BLaER1 (cell line): Measurements from ENCODE around the gene XCL1.

Experiments used
- H3K27ac ChIP-seq: shearing (Covaris generic); formaldehyde crosslinking; 2 replicates; pipeline ENCODE4 v1.8.1; 2022
- H3K27me3 ChIP-seq: shearing (Covaris generic); formaldehyde crosslinking; 2 replicates; pipeline ENCODE4 v1.8.1; 2022
- H3K36me3 ChIP-seq: shearing (Covaris generic); formaldehyde crosslinking; 2 replicates; pipeline ENCODE4 v1.8.1; 2022
- H3K4me1 ChIP-seq: shearing (Covaris generic); formaldehyde crosslinking; 2 replicates; pipeline ENCODE4 v1.8.1; 2022
- H3K4me2 ChIP-seq: shearing (Covaris generic); formaldehyde crosslinking; 2 replicates; pipeline ENCODE4 v1.8.1; 2022
- H3K4me3 ChIP-seq: shearing (Covaris generic); formaldehyde crosslinking; 2 replicates; pipeline ENCODE4 v1.8.1; 2022
- H3K9ac ChIP-seq: shearing (Covaris generic); formaldehyde crosslinking; 2 replicates; pipeline ENCODE4 v1.8.1; 2022
- H3K9me3 ChIP-seq: shearing (Covaris generic); formaldehyde crosslinking; 2 replicates; pipeline ENCODE4 v1.8.1; 2022
- H4K20me1 ChIP-seq: shearing (Covaris generic); formaldehyde crosslinking; 2 replicates; pipeline ENCODE4 v1.8.1; 2022
- Cebpa-rat ChIP-seq: shearing (Covaris generic); IDR thresholded peaks from 2 replicates; pipeline ENCODE4 v1.8.1; 2022

The XCL1 gene

DNA sequence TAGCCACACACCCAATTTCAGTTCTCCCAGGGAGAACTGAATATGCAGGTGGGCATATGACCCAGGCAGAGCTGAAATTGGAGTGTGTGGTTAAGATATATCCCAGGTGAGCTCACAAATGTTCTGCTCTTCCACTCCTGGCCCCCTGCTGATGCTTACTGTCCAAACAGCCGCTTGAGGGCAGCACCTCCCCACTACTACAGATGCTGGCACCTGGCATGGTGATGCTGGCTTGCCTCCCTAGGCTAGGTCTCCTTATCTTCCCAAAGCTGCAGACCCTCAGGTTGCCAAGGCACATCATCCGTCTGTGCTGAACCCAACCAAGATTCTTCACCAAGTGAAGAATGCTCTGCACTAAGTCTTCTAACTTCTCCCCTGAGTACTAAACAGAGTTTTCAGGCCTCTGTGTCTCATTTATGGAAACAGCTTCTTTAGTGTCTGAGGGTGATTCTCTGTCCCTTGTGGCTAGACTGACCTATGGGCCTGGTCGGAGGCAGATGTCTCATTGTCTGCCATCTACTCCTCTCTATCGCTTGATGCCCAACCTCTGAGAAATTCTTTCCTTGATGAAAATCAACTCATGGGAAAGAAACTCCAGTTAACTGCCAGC lies 27.2 kb downstream of the XCL1 start:
- no peaks in the 10 kb centered on the region for H3K27me3 ChIP-seq
- H4K20me1 ChIP-seq, result no peaks in the 10 kb centered on the region
- H3K4me2 ChIP-seq, result no peak overlapping the region
- H3K4me1 ChIP-seq, result no peaks in the 10 kb centered on the region
- no peak for TF ChIP-seq Cebpa-rat
- H3K36me3 ChIP-seq, result no peaks in the 10 kb centered on the region
- no peak overlapping the region for H3K9ac ChIP-seq
- no peak overlapping the region for H3K27ac ChIP-seq
- H3K4me3 ChIP-seq, result no peak overlapping the region
- H3K9me3 ChIP-seq, result no peaks in the 10 kb centered on the region

DNA sequence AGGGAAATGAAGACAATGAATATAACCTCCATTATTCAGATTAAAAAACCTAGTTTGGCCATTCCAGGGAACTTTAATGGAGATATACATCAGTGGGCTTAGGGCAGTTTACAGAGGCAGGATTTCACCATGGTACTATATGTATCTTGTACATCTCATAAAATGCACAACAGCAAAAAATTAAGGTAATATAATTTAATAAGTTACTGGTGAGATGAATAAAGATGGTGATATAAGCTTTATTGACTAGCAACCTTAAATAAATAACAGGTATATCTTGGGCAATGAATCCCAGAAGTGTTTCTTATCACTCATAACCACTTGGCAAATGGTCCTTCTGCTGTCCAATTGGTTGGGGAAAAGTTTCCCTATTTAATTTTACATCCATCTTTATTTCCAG lies 29.0 kb downstream of the XCL1 start:
- TF ChIP-seq Cebpa-rat, result no peak
- H3K9me3 ChIP-seq, result no peaks in the 10 kb centered on the region
- no peaks in the 10 kb centered on the region for H3K27me3 ChIP-seq
- H3K9ac ChIP-seq, result no peak overlapping the region
- no peaks in the 10 kb centered on the region for H3K36me3 ChIP-seq
- H3K4me1 ChIP-seq, result no peaks in the 10 kb centered on the region
- no peak overlapping the region for H3K27ac ChIP-seq
- H3K4me2 ChIP-seq, result no peak overlapping the region
- no peaks in the 10 kb centered on the region for H4K20me1 ChIP-seq
- H3K4me3 ChIP-seq, result no peak overlapping the region

DNA sequence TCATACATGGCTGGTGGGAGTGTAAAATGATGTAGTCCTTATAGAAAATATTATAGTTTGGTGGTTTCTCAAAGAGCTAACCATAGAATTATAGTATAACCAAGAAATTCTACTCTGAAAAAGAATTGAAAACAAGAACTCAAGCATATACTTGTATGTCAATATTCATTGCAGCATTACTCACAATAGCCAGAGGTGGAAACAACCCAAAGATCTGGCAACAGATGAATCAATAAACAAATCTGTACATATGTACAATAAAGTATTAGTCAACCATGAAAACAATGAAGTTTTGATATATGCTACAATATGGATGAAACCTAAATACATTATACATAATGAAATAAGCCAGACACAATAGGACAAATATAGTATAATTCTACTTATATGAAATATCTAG lies 29.7 kb downstream of the XCL1 start:
- H3K36me3 ChIP-seq, result no peaks in the 10 kb centered on the region
- no peaks in the 10 kb centered on the region for H3K4me1 ChIP-seq
- H4K20me1 ChIP-seq, result no peaks in the 10 kb centered on the region
- no peak for TF ChIP-seq Cebpa-rat
- H3K4me2 ChIP-seq, result no peak overlapping the region
- no peak overlapping the region for H3K9ac ChIP-seq
- no peak overlapping the region for H3K4me3 ChIP-seq
- H3K27ac ChIP-seq, result no peak overlapping the region
- no peaks in the 10 kb centered on the region for H3K9me3 ChIP-seq
- H3K27me3 ChIP-seq, result no peaks in the 10 kb centered on the region

DNA sequence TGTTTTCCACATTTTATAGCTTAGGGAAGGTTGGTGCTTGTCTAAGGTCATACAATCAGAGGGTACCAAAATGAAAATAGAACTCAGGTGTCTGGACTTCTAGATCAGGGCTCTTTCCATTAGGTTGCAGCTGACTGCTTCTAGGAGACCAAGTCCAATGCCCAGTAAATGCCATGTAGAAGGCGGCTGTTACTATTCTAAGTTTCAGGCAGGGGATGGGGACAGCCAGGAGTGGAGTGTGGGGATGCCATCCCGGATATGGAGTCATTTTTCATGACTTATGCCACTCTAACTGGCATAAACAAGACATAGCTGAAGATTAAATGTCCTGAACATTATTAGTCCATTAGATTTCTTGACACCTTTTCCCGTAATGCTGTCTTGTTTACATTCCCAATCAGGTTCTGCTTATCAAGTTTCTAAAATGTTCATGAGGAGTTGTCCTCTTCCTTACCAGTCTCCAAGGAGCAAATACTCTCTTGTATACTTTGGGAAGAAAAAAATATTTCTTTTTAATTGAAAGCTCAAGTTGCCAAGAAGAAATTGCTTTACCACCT lies 31.5 kb downstream of the XCL1 start:
- Histone ChIP-seq H3K9ac (no peak overlapping the region), H3K4me1 (peaks cover 14% of the 10 kb centered on the region), H3K27me3 (no peaks in the 10 kb centered on the region), H3K9me3 (no peaks in the 10 kb centered on the region), H3K4me3 (no peak overlapping the region), H3K36me3 (no peaks in the 10 kb centered on the region), H3K4me2 (no peak overlapping the region), H3K27ac (no peak overlapping the region), H4K20me1 (no peaks in the 10 kb centered on the region)
- no peak for TF ChIP-seq Cebpa-rat

DNA sequence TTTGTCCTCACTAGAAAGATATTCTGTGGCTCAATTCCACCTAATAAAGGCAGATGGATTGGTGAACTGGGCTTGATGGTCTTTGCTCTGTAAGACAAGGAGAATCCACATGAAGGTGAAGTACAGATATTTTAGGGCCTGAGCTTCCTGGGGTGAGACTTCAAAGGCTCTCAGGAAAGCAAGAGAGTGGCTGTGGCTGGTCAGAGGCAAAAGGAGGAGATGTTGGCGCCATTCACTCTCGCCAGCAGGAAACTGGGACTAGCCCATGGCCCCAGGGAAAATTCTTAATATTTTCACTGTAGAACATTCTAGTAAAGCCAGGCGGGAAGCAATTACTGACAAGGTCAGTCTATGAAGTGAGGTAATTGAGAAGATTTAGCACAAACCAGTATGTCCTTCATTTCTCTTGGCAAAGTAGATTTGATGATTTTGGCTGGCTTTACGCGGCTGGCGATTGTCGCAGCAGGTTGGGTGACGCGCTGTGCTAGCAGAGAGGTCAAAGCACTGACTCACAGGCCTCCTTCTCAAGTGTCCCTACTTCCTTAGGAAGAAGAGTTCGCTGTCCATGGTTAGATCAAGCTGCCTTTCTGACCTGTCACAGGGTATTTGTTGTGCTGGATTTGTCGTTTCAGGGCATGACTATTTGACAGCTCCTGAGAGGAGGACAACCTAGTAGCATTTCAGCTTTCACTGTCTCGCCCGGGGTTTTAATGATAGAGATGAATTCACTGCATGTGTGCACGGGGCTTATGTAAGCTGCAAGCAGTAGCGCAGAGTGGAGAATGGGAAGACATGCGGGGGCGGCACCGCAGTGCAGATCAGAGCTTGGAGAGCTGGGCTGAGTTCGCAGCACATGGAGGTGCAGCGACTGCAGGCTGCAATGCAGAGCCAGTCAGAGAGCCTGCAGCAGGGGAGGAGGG lies 32.7 kb downstream of the XCL1 start:
- H3K36me3 ChIP-seq, result no peaks in the 10 kb centered on the region
- H3K4me2 ChIP-seq, result no peak overlapping the region
- no peaks in the 10 kb centered on the region for H4K20me1 ChIP-seq
- no peak for TF ChIP-seq Cebpa-rat
- H3K9me3 ChIP-seq, result no peaks in the 10 kb centered on the region
- H3K4me1 ChIP-seq, result peaks cover 25% of the 10 kb centered on the region
- no peak overlapping the region for H3K9ac ChIP-seq
- no peak overlapping the region for H3K4me3 ChIP-seq
- H3K27me3 ChIP-seq, result no peaks in the 10 kb centered on the region
- no peak overlapping the region for H3K27ac ChIP-seq

DNA sequence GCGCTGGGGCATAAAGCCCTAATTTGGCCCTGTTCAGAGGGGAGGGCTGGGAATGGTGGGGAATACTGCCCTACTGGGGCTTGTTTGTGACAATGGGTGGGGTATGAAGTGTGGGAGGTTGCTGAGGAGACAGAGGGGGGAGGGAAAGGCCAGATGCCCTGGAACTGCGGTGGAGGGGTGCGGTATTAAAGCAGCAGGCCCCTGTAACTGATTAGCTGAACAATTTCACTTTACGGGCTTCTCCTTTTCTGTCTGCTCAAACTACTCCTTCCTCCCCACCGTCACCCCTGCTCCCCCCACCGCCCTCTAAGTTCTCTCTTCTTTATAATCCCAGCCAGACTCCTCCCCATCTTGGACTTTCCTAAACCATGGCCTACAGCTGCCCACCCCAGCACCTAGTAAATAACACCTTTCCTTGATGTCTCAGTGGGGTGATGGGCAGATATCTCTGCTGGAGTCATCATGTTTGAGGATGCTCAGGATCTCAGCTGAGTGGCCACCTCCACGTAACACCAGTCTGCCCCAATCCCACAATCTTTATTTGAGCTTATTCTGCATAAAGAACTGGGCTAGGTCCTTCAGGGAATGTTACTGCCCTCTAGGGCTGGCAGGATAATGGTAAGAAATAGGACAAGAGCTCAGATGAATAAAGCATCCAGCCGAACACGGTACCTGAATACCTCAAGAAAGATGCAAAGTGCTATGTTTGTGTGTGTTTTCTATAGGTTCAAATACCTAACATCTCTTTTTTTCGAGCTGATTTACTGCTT lies 33.5 kb downstream of the XCL1 start:
- no peak overlapping the region for H3K4me3 ChIP-seq
- H3K9me3 ChIP-seq, result no peaks in the 10 kb centered on the region
- no peak overlapping the region for H3K4me2 ChIP-seq
- H3K9ac ChIP-seq, result no peak overlapping the region
- no peak overlapping the region for H3K27ac ChIP-seq
- peaks cover 34% of the 10 kb centered on the region for H3K4me1 ChIP-seq
- no peak for TF ChIP-seq Cebpa-rat
- no peaks in the 10 kb centered on the region for H3K27me3 ChIP-seq
- no peaks in the 10 kb centered on the region for H4K20me1 ChIP-seq
- H3K36me3 ChIP-seq, result no peaks in the 10 kb centered on the region

DNA sequence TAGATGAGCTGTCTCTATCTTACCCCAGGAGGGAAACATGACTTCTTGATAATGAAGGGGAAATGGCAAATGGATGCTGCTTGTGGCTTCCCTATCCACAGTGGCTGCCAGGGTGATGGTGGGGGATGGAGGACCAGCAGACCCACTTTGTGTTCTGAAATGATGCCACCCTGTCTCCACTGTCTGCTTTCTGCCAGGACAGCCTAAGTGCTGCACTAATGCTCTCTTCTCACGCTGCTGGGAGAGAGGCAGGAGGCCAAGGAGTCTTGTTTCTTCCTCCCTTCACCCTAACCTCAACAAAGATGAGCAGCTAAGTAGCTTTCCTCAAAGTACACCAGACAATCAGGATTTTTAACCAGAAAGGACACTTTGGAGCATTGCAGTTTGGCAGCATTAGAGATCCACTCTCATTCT lies 36.6 kb downstream of the XCL1 start:
- peaks cover 53% of the 10 kb centered on the region for H3K4me1 ChIP-seq
- peak overlapping the region; percentile 90 for H3K4me2 ChIP-seq
- no peaks in the 10 kb centered on the region for H4K20me1 ChIP-seq
- H3K27me3 ChIP-seq, result no peaks in the 10 kb centered on the region
- H3K9me3 ChIP-seq, result no peaks in the 10 kb centered on the region
- TF ChIP-seq Cebpa-rat, result no peak
- peak overlapping the region; percentile 71 for H3K9ac ChIP-seq
- no peaks in the 10 kb centered on the region for H3K36me3 ChIP-seq
- H3K4me3 ChIP-seq, result peak overlapping the region; percentile 55
- peak overlapping the region; percentile 84 for H3K27ac ChIP-seq

DNA sequence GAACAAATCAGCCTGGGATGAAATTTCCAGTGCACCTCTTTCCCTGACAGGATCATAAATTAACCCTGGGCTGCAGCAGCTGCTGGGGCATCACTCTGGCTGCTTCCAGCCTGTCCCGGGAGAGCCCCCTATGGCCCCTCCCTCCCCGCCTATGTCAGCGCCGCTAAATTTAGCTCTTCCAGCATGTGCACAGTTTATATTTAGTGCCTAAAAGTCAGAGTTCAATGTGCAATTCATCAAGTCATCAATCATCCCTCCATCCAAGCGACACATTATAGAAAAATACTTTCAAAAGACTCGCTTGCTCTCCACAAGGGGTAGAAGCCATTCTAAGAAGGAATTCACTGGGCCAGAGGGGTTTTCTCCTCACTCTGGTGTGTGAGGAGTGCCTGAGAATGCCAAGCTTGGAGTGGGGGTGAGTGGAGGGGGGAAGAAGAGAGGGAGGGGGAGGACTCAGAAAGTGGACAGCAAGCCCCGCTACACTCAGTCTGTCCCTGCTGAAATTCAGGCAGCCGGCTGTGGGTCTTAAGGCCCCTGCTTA lies 37.4 kb downstream of the XCL1 start:
- H4K20me1 ChIP-seq, result no peaks in the 10 kb centered on the region
- H3K4me3 ChIP-seq, result peak overlapping the region; percentile 55
- H3K4me1 ChIP-seq, result peaks cover 56% of the 10 kb centered on the region
- H3K27ac ChIP-seq, result peak overlapping the region; percentile 84
- H3K27me3 ChIP-seq, result no peaks in the 10 kb centered on the region
- H3K9me3 ChIP-seq, result no peaks in the 10 kb centered on the region
- no peak for TF ChIP-seq Cebpa-rat
- H3K36me3 ChIP-seq, result no peaks in the 10 kb centered on the region
- H3K4me2 ChIP-seq, result peak overlapping the region; percentile 90
- H3K9ac ChIP-seq, result peak overlapping the region; percentile 71

DNA sequence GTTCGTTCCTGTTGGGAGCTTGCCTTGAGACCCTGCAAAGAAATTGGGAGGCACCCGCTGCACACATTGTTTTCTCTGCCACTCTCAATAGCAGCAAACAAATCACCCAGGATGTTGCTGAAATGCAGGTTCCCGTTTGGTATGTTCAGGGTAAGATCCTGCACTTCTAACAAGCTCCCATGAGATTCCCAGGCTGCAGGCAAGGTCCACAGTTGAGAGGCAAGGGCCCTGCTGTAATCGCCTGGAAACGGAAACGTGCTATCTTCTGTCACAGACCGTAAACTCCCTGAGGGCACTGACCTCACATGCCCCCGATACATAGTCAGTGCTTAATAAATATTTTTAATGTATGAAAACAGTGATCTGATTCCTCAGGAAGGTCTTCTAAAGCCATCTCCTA lies 37.8 kb downstream of the XCL1 start:
- Histone ChIP-seq H4K20me1 (no peaks in the 10 kb centered on the region), H3K36me3 (no peaks in the 10 kb centered on the region), H3K27me3 (no peaks in the 10 kb centered on the region), H3K4me3 (peak overlapping the region; percentile 55), H3K4me2 (peak overlapping the region; percentile 90), H3K9ac (peak overlapping the region; percentile 70), H3K9me3 (no peaks in the 10 kb centered on the region), H3K4me1 (peaks cover 56% of the 10 kb centered on the region), H3K27ac (peak overlapping the region; percentile 84)
- no peak for TF ChIP-seq Cebpa-rat
